HG03280 (cell line): ENCODE measurements around the gene RHO.

ENCODE experiments used
- ATAC-seq: cut with Tn5 transposase; IDR thresholded peaks from one replicate; pipeline ENCODE4 v1.9.1; 2021; ENCODE audit warnings: mild to moderate bottlenecking, moderate library complexity; ENCODE audit not compliant: unreplicated experiment

The RHO gene

GRCh38 chr3:129558772-129559564, 30.5 kb downstream of the RHO start:
- ATAC-seq, result no peak

- no peak for ATAC-seq
Measured at GRCh38 chr3:129559565-129560079, 31.2 kb downstream of the RHO start.

GRCh38 chr3:129560269-129560787, 31.9 kb downstream of the RHO start:
- no peak for ATAC-seq

- no peak for ATAC-seq
Measured at GRCh38 chr3:129560911-129561594, 32.6 kb downstream of the RHO start.

GRCh38 chr3:129561619-129562248, 33.3 kb downstream of the RHO start:
- ATAC-seq, result no peak

- no peak for ATAC-seq
Measured at GRCh38 chr3:129562803-129563202, 34.4 kb downstream of the RHO start.

- no peak for ATAC-seq
Measured at GRCh38 chr3:129563332-129563731, 34.9 kb downstream of the RHO start.

GRCh38 chr3:129563850-129564535, 35.6 kb downstream of the RHO start:
- ATAC-seq, result no peak

- ATAC-seq, result no peak
Measured at GRCh38 chr3:129564981-129565644, 36.7 kb downstream of the RHO start.

- ATAC-seq, result no peak
Measured at GRCh38 chr3:129565902-129566301, 37.5 kb downstream of the RHO start.

GRCh38 chr3:129567176-129567705, 38.8 kb downstream of the RHO start:
- ATAC-seq, result no peak

GRCh38 chr3:129567939-129568338, 39.5 kb downstream of the RHO start:
- ATAC-seq, result no peak

GRCh38 chr3:129569856-129570255, 41.4 kb downstream of the RHO start:
- no peak for ATAC-seq

- ATAC-seq, result no peak
Measured at GRCh38 chr3:129571605-129572547, 43.4 kb downstream of the RHO start.

- ATAC-seq, result no peak
Measured at GRCh38 chr3:129572603-129573002, 44.2 kb downstream of the RHO start.

- ATAC-seq, result no peak
Measured at GRCh38 chr3:129573493-129573892, 45.1 kb downstream of the RHO start.

- no peak for ATAC-seq
Measured at GRCh38 chr3:129574206-129574605, 45.8 kb downstream of the RHO start.

- ATAC-seq, result no peak
Measured at GRCh38 chr3:129575233-129575996, 47.0 kb downstream of the RHO start.
